GM18873 (cell line): Measurements from ENCODE around the gene TCERG1L.
"Not testable (repeated sequence)": the region's sequence is repeated elsewhere in the genome, so short reads cannot be mapped to it uniquely, and the experiment has no call there.

Experiments
- ATAC-seq: cut with Tn5 transposase; IDR thresholded peaks from one replicate; pipeline ENCODE4 v1.9.1; 2021; ENCODE audit warnings: mild to moderate bottlenecking, moderate library complexity, moderate number of reproducible peaks; ENCODE audit not compliant: unreplicated experiment, low FRiP score

The TCERG1L gene

DNA sequence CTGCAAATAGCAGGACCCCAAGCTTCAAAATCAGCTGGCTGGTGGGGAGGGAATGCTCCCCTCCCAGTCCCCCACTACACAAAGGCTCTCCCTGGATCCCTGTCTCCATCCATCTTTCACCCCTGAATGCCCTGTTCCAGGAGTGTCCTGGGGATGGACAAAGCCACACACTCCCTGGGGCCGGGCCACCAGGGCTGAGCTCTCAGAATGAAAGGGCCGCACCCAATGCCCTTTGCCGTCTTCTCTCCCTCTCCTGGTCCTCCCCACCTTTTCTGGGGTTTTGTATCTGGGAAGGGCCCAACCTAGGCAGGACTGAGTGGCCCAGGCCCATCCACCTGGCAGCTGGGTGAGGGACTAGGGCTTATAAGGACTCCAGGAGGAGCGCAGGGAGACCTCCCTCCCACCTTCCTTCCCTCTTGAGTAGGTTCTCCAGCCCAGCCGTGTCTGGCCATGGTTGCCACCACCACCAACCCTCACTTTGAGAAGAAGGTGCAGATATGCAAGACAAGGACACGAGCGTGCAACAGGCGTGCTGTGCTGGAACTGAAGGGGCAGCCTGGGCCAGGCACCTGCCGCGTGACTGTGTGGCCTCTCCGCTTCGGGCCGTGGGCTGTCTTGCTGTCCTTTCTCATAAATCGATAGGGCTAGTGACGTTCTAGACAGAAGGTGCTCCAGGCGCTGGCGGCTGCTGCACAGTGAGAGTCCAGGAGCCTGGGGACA, 157.1 kb downstream of the TCERG1L start:
- no peak for ATAC-seq

DNA sequence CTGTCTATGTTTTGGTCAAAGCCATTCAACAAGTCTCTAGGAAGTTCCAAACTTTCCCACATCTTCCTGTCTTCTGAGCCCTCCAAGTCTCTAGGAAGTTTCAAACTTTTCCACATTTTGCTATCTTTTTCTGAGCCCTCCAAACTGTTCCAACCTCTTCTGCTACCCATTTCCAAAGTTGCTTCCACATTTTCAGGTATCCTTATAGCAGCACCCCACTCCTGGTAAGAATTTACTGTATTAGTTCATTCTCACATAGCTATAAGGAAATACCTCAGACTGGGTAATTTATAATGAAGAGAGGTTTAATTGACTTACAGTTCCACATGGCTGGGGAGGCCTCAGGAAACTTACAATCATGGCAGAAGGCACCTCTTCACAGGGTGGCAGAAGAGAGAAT, 159.1 kb downstream of the TCERG1L start:
- not testable (repeated sequence) for ATAC-seq

GRCh38 chr10:131150126-131150525, 161.4 kb downstream of the TCERG1L start:
- no peak for ATAC-seq

DNA sequence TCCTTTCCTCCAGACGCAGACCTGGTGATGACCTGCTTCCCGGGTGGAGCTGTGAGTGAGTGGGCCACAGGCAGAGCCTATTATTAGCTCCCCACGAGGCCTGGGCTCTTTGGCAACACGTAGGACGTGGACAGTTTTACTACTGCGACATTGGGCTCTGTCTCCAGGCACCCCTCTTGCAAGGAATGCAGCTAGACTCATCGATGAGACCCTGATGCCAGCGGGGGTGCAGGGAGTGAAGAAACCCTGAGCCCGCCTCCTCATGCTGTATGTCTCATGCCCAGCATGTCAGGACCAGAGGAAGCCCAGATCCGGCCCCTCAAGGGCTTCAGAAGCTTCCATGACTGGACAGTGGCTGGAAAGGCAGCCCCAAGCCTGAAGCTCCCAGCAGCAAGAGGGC, 161.9 kb downstream of the TCERG1L start:
- no peak for ATAC-seq

DNA sequence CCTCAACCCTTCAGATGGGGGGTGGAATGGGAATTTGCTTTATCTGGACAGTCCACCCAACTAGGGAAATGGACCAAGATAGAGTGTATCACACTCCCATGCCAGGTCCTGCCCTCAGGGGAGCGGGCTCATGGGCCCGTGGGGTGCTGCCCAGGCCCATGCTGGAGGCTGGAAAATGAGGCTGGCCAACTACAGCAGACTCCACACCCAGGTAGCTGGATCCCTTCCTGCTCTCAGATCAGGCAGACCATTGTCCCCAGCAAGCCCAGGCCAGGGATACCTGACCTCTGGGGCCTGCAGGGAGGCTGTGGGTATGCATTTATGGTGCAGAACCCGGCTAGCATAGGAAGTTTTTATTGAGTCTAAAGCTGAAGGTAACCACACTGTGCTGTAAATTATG, 162.4 kb downstream of the TCERG1L start:
- ATAC-seq = no peak

DNA sequence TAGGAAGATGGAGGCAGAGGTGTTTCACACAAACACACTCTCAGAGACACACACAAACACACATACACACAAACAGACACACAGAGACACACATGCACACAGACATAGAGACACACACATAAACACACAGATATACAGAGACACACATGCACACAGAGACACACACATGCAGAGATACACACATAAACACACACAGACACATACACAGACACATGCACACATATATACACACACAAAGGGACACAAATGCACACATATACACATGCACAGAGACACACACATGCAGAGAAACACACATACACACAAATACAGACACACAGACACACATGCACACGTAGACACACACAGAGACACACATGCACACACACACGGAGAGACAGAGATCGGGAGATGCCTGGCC, 163.3 kb downstream of the TCERG1L start:
- no peak for ATAC-seq

DNA sequence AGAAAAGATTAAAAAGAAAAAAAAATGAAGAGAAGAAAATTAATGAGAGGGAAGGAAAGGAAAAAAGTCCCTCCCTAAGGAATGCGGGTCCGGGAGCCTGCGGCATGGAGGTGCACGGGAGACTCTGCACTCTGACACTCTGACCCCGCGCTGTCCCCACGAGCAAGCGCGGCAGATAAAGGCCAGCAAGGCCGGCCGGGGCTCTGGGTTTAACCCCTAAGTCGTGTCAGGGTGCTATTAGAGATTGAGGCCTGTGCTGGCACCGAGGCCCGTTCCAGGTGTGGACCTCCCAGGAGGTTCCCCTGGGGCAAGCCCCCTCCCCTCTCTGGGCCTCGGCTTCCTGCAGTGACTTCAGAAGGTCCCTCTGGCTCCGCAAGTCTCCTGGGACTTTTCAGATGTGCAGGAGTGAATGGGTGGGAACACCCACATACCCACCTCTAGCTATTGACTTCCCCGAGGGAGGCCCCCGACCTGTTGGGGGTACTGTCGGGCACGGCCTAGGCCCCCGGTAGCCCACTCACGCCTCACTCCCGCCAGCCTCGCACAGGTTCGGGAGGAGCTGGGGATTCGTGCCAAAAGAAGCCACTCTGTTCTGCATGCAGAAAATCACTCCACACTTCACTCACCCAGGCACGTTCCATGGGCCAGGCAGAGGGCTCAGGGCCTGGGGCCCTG, 164.1 kb downstream of the TCERG1L start:
- ATAC-seq = no peak

- no peak for ATAC-seq
Measured at GRCh38 chr10:131146790-131147189, 164.7 kb downstream of the TCERG1L start.

DNA sequence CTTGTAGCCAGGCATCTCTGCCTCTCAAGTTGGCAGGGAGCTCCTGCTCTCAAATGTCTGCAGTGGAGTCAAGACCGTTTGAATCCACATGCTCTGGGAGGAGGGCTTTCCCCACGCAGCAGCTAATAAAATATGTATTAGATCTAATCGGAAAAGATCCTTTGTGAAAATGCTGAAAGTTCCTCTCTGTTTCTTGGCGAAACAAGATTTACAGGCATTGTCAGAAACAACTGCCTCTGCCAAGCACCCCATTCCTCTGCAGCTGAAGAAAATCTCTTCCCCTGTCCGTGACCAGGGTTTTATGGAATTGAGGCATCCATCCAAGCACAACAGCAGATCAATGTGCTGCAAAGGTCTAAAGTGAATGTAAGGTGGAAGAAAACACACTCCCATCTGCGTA, 165.8 kb downstream of the TCERG1L start:
- ATAC-seq = no peak

DNA sequence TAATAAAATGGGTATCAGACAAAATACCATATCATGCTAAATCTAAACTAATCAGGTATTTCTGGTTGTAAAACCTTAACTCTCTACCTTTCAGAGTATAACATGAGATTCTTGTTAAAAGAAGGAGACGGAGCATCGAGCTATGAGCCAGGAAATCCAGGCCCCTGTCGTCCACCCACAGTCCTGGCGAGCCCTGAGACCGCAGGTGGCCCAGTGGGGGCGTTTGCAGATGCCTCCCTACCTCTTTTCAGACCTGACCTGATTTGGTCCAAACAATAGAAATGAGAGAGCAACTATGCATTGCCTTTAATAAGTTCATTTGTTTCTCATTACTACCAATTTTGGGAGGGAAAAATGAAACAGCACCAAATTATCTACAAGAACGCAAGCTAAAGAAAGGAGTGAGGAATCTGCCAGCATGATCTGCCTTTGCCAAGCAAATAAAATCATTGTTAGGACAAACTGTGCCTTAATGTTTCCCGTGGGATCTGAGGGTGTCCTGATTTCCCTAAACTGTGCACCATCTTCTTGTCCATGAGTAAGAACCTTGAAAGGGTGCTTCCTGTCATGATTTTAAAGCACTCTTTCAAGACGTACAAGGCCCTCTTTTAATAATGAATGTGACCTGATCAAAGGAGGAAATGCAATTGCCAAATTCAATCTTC, 166.7 kb downstream of the TCERG1L start:
- ATAC-seq = no peak

GRCh38 chr10:131144196-131144595, 167.3 kb downstream of the TCERG1L start:
- ATAC-seq = no peak

DNA sequence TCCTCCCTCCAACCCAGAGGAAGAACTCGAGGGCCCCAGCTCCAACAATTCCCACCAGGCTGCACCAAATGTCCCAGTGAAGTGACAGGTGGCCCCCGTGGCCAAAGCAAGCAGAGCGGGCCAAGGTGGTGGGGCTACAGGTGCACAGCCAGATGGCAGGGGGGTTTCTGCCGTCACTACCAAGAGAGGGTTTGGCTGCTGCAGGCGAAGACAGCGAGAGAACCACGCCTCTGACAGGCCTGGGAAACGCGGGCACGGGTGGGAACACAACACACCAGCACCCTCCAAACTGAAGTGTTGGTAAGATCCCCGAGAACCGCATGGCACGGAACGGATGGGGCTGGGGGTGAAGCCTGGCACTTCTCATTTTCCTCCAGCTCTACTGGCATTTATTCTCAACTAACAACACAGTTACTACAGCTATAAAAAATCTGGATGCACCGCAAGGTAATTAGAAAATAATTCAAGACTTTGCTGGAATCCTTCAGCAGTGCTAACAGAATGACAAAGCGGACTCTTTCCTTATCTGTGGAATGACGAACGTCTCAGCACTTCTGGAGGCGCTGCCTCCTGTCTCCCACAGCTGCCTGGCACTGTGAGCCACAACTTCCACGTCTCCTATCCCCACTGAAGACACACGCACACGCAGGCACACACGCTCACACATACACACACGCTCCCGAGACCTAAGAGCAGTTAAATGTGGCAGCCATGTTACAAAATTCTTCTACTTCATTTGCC, 167.9 kb downstream of the TCERG1L start:
- no peak for ATAC-seq

DNA sequence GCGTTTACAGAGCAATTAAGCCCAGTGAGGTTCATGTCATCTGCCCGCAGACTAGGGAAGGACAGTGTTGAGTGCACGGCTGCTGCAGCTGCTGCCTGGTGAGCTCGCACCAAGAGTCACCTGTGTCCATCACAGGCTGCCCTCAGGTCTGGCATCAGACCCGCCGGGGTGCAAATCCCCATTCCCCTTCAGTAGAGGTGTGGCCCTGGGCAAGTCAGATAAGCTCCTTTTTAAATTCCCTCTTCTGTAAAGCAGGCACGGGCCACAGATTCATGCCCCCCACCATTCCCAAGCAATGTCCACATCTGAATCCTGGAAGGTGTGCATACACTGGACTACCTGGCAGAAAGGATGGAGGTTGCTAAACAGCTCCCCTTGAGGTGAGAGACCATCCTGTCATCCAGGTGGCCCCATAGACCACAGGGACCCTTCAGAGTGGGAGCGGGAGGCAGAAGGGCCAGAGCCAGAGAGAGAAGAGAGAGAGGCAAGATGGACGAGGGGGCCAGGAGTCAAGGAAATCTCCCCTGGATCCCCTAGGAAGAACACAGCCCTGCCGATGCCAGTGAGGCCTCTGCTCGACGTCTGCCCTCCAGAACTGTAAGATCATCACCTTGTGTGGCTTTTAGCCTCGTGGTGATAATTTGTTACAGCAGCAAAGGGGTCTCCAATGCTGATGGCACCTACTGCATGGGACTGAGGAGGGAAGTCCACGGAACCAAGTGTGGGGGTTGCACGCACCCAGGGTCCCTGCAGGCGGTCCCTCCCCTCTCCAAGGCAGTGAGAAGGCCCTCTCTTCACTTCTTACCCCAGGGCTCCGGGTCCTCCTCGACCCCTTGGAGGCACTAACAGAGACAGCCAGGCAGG, 168.8 kb downstream of the TCERG1L start:
- ATAC-seq = no peak

DNA sequence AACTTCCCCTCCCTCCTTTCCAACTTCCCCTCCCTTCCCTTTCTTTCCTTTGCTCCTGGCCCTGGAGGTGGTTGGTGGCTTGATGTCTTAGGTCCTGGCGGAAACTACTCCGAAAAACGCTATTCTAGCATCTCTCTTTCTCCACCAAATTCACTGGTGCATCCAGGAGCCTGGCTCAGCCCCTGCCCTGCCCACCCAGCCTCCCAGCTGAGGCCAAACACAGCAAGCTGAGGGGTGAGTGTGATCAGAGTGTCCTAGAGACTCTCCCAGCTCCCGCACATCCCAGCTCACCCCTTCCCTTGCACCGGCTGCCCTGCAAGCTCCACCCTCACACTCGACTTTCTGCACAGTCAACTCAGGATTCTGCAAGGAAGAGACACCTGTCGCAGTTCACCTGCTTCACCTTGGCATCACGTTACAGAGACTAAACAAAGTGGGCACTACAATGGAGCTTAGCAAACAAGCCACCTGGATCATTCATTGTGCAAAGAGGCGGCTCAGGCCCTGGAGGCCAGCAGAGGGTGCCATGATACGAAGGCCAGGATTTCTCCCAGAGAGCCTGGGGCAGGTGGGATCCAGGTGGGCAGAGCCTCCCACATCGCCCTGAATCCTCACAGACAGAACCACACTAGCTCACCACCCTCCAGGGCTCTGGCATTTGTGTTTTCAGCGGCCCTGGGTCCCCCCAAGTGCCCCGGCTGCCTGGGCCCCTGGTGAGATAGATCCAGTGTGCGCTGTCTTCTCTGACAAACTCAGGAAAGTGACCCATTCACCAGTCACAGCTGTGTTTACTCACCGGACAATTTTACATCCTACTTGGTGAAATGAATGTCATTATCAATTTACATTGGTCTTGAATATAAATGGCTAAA, 169.6 kb downstream of the TCERG1L start:
- no peak for ATAC-seq

DNA sequence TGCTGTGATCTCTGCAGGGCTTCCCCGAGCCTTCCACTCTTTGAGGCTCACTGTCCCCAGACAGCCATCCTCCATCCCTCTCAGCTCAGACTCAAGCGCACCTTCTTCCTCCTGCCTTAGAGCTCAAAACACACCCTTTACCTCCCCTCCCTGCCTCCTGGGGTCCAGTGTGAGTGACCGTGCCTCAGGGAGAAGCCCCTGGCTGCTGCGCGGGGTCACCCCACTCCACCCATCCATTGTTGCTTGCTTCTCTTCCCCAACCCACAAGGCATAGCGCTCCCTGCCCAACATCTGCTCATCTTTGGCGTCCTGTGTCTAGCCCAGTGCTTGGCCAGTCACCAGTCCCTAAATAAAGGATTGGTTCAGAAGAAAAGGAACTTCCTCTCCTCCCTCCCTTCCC, 170.3 kb downstream of the TCERG1L start:
- no peak for ATAC-seq

DNA sequence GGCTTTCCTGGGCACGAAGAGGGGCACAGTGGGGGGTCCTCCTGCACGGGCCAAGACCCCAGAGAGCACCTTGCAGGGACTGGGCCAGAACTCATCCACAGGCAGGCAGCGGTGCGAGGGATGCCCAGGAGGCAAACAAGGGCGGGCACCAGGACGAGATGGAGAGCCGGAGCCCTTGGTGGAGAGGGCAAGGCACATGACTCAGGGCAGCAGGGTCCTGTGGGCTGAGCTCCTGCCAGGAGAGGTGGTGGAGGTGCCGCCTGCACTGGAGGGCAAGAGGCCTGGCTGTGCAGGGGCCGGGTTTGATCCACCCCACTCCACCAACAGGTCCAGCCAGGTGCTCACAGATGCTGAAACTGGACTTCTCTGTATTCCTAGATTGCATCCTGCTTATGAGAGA, 170.9 kb downstream of the TCERG1L start:
- no peak for ATAC-seq

- ATAC-seq = no peak
Measured at GRCh38 chr10:131137223-131137622, 174.3 kb downstream of the TCERG1L start.

DNA sequence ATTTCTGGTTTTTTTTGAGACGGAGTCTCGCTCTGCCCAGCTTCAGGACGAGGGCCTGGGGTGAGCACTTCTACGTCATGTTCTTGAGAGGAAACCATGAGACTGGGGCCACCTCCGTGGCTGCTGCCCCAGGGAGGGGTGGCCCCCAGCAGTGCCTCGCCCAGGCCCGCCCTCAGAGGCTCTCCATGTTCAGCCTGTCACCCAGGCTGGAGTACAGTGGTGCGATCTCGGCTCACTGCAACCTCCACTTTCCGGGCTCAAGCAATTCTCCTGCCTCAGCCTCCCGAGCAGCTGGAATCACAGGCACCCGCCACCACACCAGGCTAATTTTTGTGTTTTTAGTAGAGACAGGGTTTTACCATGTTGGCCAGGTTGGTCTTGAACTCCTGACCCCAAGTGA, 175.2 kb downstream of the TCERG1L start:
- ATAC-seq = not testable (repeated sequence)

GRCh38 chr10:131135716-131136115, 175.8 kb downstream of the TCERG1L start:
- ATAC-seq = no peak
